AG04450 (cell line): Measurements from ENCODE around the gene RAET1L. TPM values are rescaled to one million over a fixed set of nuclear protein-coding genes. Genes with fewer than 3 reads are reported as not detected.

Experiments used
- CTCF ChIA-PET: fragments of 300-600, 350-600 bp; formaldehyde crosslinking; extraction: SDS; loops from one replicate; lab custom pipeline; 2022; ENCODE audit warnings: antibody characterized with exemption, inconsistent platforms; lab: Charles Lee
- POLR2A ChIA-PET: fragments of 350-600 bp; formaldehyde crosslinking; extraction: SDS; loops from one replicate; lab custom pipeline; 2021; ENCODE audit warnings: antibody characterized with exemption, inconsistent platforms; lab: Yijun Ruan, JAX
- DNase-seq: peaks from one replicate; pipeline ENCODE4 v3.0.0-alpha.2; 2011; ENCODE audit warnings: low read depth, low spot score
- H3K27ac ChIP-seq: one replicate; pipeline ENCODE4 v1.5.1; 2012; ENCODE audit warnings: low read depth, low read length, control low read depth
- H3K27me3 ChIP-seq: one replicate; pipeline ENCODE4 v1.6.0; 2012; ENCODE audit warnings: low read length; ENCODE audit not compliant: control insufficient read depth, insufficient read depth
- H3K4me3 ChIP-seq: 2 replicates; pipeline ENCODE4 v1.5.1; 2011; ENCODE audit warnings: mild to moderate bottlenecking, low read depth, low read length, control low read depth
- H3K9me3 ChIP-seq: 2 replicates; pipeline ENCODE4 v1.5.1; 2012; ENCODE audit warnings: low read length; ENCODE audit not compliant: control insufficient read depth, insufficient read depth
- polyA plus RNA-seq: library from polyadenylated mRNA; depleted of rRNA; stranded (reverse); fragments of >200 nt; gene quantifications from 2 replicates; pipeline ENCODE4 v1.2.3, GENCODE V29; 2011
- TF ChIP-seq, protein P1 (sequence below): IDR thresholded peaks from 2 replicates; pipeline ENCODE4 v1.5.1; 2011; ENCODE audit warnings: low read depth, low read length, control low read depth, inconsistent platforms

The RAET1L gene
- polyA plus RNA-seq, 1 experiment = not detected

- POLR2A ChIA-PET = no interaction called here
These were observed 22.6 kb downstream of the RAET1L start for GRCh38 chr6:150002710-150003109.

DNA sequence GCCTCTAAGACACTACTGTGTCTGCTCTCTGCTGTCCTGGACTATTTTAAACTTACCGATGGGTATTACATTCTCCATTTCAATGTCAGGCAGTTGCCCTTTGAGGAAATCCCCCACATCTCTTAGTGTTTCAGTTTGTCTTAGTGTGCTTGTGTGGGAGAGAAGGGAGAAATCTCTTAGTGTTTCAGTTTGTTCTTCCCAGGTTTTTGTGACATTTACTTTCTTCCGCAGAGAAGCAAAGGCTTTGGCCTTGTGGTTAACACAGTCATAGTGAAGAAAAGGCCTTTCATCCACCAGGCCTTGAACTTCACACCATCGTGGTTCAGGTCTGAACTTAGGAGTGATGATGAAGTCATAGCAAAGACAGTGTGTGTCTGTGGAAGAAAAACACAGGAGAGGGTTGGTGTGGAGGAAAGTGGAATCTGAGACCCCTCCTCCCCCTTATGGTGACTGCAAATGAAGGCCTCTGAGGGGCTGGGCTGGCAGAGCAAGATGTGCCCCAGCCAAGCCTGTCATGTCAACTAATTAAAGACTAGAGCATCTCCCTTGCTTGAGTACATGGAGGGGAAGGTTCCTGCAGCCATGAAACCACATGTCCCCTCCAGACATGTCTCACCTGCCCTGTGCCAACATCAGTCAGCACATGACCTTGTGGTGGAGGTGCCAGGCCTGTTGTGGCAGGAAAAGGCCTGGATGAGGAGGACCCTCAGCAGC, 23.9 kb downstream of the RAET1L start:
- POLR2A ChIA-PET = no interaction called here
- H3K4me3 ChIP-seq = no peak overlapping the region
- no peak overlapping the region for H3K27ac ChIP-seq
- TF ChIP-seq, protein P1, sequence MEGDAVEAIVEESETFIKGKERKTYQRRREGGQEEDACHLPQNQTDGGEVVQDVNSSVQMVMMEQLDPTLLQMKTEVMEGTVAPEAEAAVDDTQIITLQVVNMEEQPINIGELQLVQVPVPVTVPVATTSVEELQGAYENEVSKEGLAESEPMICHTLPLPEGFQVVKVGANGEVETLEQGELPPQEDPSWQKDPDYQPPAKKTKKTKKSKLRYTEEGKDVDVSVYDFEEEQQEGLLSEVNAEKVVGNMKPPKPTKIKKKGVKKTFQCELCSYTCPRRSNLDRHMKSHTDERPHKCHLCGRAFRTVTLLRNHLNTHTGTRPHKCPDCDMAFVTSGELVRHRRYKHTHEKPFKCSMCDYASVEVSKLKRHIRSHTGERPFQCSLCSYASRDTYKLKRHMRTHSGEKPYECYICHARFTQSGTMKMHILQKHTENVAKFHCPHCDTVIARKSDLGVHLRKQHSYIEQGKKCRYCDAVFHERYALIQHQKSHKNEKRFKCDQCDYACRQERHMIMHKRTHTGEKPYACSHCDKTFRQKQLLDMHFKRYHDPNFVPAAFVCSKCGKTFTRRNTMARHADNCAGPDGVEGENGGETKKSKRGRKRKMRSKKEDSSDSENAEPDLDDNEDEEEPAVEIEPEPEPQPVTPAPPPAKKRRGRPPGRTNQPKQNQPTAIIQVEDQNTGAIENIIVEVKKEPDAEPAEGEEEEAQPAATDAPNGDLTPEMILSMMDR = no peak
- peaks cover 48% of the 10 kb centered on the region for H3K27me3 ChIP-seq
- no peak for DNase-seq
- no peaks in the 10 kb centered on the region for H3K9me3 ChIP-seq
- CTCF ChIA-PET = no interaction called here

More at GRCh38 chr6:150002710-150003109, 22.6 kb downstream of the RAET1L start:
- peaks cover 44% of the 10 kb centered on the region for H3K27me3 ChIP-seq
- no peak overlapping the region for H3K4me3 ChIP-seq
- CTCF ChIA-PET = no interaction called here
- H3K27ac ChIP-seq = no peak overlapping the region
- no peaks in the 10 kb centered on the region for H3K9me3 ChIP-seq
- TF ChIP-seq, protein P1 = no peak
- DNase-seq = no peak

GRCh38 chr6:149999636-150000035, 25.7 kb downstream of the RAET1L start:
- no peak overlapping the region for H3K4me3 ChIP-seq
- H3K27me3 ChIP-seq = peaks cover 57% of the 10 kb centered on the region
- CTCF ChIA-PET = no interaction called here

DNA sequence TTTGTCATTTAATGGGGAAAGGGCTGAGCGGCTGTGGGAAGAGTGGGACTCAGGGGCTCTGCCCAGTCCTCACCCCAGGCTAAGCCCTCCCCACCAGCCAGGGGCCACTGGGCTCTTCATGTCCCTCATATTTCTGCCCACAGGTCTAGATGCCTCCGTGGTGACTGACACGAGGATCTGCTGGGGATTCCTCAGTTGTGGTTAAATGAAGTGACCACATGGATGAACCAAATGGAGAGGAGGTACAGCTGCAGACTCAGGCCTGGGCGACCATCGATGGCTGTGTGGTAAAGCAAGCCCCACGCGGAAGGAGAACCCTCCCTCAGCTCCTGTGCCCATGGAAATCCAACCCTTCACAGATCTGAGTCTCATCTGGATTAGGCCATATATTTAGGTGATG, 29.4 kb downstream of the RAET1L start:
- no peaks in the 10 kb centered on the region for H3K9me3 ChIP-seq
- no peak for DNase-seq

More at GRCh38 chr6:149999636-150000035, 25.7 kb downstream of the RAET1L start:
- H3K9me3 ChIP-seq = no peaks in the 10 kb centered on the region
- TF ChIP-seq, protein P1 = no peak
- no peak for DNase-seq
- H3K27ac ChIP-seq = no peak overlapping the region
- POLR2A ChIA-PET = no interaction called here

DNA sequence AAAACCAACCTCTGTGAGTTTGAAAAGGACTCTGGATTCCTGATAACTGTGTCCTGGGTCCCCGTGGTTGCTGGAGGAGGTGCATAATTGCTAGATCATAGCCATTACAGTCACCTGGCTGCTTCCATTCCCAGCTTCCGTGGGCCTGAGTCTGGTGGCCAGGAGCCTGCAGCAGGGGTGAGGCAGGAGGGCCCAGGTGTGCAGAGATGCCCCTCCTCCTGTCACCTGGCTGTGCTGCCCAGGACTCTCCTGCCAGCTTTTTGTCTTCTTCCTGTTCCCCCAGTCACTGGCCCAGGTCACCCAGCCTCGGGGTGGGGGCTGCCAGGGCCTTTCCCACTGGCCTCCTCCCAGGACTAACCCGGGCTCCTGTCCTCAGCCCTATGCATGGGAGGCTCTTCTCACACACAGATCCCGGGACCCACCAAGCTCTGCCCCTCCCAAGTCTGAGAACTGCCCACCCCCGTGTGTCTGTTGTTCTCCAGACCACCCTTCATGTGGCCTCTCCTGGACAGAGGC, 30.0 kb downstream of the RAET1L start:
- CTCF ChIA-PET = no interaction called here
- H3K27me3 ChIP-seq = peaks cover 60% of the 10 kb centered on the region
- H3K4me3 ChIP-seq = no peak overlapping the region
- TF ChIP-seq, protein P1 = no peak
- DNase-seq = no peak
- POLR2A ChIA-PET = no interaction called here
- H3K9me3 ChIP-seq = no peaks in the 10 kb centered on the region
- H3K27ac ChIP-seq = no peak overlapping the region

More for the DNA sequence above, 29.4 kb downstream of the RAET1L start:
- Histone ChIP-seq H3K4me3 (no peak overlapping the region), H3K27me3 (peaks cover 55% of the 10 kb centered on the region), H3K27ac (no peak overlapping the region)
- CTCF ChIA-PET = no interaction called here
- TF ChIP-seq, protein P1 = no peak
- POLR2A ChIA-PET = no interaction called here
